Tibial nerve (tissue), 4 donors: ENCODE measurements around the gene SCG5. TPM values are rescaled to one million over a fixed set of nuclear protein-coding genes. Genes with fewer than 3 reads are reported as not detected.

Source experiments
- DNase-seq, 2 donors: peaks; one replicate each; pipeline ENCODE4 v3.0.0-alpha.2; 2019; ENCODE audit warnings: low spot score in 2 of 2
- H3K27ac ChIP-seq, 4 donors: fragments of 200-600 bp; sonication (generic) in 3 of 4; one replicate each; pipeline ENCODE4 v1.5.1; 2017 to 2019; ENCODE audit warnings: mild to moderate bottlenecking in 1 of 4
- H3K27me3 ChIP-seq, 2 donors: fragments of 200-600 bp; sonication (generic) in 1 of 2; one replicate each; pipeline versions ENCODE4 v1.5.1 to v1.6.0; 2017 to 2019
- H3K36me3 ChIP-seq, 3 donors: fragments of 200-600 bp; sonication (generic); one replicate each; pipeline ENCODE4 v1.5.1; 2018 to 2019
- H3K4me1 ChIP-seq, 4 donors: fragments of 200-600 bp; sonication (generic) in 3 of 4; one replicate each; pipeline ENCODE4 v1.5.1; 2017 to 2019
- H3K4me3 ChIP-seq, 4 donors: fragments of 200-600 bp; sonication (generic) in 3 of 4; one replicate each; pipeline ENCODE4 v1.5.1; 2017 to 2019; ENCODE audit warnings: mild to moderate bottlenecking in 1 of 4, moderate library complexity in 1 of 4
- H3K9me3 ChIP-seq, 4 donors: fragments of 200-600 bp; sonication (generic) in 3 of 4; one replicate each; pipeline ENCODE4 v1.5.1; 2017 to 2019
- EP300 ChIP-seq, 2 donors: sonication (generic); formaldehyde crosslinking; IDR thresholded peaks; one replicate each; pipeline ENCODE4 v1.6.1; 2017; ENCODE audit warnings: antibody characterized with exemption in 2 of 2, mild to moderate bottlenecking in 1 of 2
- POLR2A ChIP-seq, 2 donors: fragments of 450-650 bp; IDR thresholded peaks; one replicate each; pipeline ENCODE4 v1.6.1; 2017; ENCODE audit warnings: antibody characterized with exemption in 2 of 2, mild to moderate bottlenecking in 2 of 2, moderate library complexity in 2 of 2
- WGBS, 2 donors: methylation state at CpG; one replicate each; pipeline ENCODE4 v1.1.5; 2018; 5-methylcytosine and 5-hydroxymethylcytosine counted together
- total RNA-seq, 4 donors: library from RNA; depleted of rRNA; stranded (reverse); fragments of >200 nt; gene quantifications; one replicate each; pipeline ENCODE4 v1.1.0, GENCODE V29; 2016
- TF ChIP-seq, protein P1 (sequence below), 5 experiments: fragments of 200-600 bp in 3 of 5; fragments of 450-650 bp in 2 of 5; sonication (generic) in 3 of 5; IDR thresholded peaks; one replicate each; pipeline ENCODE4 v1.5.1; 2016 to 2019; ENCODE audit warnings: antibody characterized with exemption in 5 of 5, mild to moderate bottlenecking in 3 of 5, moderate library complexity in 2 of 5

The SCG5 gene
- total RNA-seq, 4 donors from 2014 or later: 0.44 to 0.90 TPM; not detected in 2

DNA sequence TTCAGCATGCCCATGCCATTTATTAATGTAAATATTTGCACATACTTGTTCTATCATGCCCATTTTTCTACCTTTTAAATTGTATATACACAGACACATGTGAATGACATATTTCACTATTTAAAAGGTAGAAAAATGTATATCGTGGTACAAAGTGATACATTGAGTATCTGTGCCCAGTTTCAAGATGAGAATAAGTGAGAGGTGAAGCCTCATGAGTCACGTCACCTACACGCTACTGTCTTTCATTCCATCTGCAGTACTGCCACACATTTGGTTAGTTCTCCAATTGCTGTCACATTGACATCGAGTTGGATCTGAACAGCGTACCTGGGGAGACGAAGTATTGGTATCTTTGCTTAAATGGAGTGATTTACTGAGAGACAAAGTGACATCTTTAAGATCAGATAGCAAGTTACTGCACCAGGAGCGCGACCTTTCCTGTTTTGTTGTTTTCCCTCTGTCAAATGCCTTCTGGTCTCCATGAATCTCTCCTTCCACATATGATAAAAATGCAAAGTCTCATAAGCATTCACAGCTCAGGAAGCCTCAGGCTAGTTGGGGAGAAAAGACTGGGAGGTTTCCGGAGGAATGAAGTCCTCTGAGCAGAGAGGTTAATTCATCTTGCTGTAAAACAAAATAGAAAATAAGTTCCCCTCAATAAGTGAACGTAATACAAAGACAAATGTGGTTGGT lies 88.3 kb downstream of the SCG5 start:
- Histone ChIP-seq H3K27ac (no peak overlapping the region), H3K36me3 (no peaks in the 10 kb centered on the region), H3K27me3 (no peaks in the 10 kb centered on the region), H3K4me3 (no peak overlapping the region), H3K9me3 (peaks cover 0 to 5% (median 1%) of the 10 kb centered on the region in 4 donors), H3K4me1 (no peaks in the 10 kb centered on the region)
- TF ChIP-seq EP300 (IDR thresholded peaks at IDR 0.05) (no peak), POLR2A (IDR thresholded peaks at IDR 0.05) (no peak)
- TF ChIP-seq, protein P1, sequence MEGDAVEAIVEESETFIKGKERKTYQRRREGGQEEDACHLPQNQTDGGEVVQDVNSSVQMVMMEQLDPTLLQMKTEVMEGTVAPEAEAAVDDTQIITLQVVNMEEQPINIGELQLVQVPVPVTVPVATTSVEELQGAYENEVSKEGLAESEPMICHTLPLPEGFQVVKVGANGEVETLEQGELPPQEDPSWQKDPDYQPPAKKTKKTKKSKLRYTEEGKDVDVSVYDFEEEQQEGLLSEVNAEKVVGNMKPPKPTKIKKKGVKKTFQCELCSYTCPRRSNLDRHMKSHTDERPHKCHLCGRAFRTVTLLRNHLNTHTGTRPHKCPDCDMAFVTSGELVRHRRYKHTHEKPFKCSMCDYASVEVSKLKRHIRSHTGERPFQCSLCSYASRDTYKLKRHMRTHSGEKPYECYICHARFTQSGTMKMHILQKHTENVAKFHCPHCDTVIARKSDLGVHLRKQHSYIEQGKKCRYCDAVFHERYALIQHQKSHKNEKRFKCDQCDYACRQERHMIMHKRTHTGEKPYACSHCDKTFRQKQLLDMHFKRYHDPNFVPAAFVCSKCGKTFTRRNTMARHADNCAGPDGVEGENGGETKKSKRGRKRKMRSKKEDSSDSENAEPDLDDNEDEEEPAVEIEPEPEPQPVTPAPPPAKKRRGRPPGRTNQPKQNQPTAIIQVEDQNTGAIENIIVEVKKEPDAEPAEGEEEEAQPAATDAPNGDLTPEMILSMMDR (IDR thresholded peaks at IDR 0.05): no peak
- 82 to 87% methylated on average over 10 of the region's 10 CpGs for WGBS, 2 donors
- DNase-seq: no peak

DNA sequence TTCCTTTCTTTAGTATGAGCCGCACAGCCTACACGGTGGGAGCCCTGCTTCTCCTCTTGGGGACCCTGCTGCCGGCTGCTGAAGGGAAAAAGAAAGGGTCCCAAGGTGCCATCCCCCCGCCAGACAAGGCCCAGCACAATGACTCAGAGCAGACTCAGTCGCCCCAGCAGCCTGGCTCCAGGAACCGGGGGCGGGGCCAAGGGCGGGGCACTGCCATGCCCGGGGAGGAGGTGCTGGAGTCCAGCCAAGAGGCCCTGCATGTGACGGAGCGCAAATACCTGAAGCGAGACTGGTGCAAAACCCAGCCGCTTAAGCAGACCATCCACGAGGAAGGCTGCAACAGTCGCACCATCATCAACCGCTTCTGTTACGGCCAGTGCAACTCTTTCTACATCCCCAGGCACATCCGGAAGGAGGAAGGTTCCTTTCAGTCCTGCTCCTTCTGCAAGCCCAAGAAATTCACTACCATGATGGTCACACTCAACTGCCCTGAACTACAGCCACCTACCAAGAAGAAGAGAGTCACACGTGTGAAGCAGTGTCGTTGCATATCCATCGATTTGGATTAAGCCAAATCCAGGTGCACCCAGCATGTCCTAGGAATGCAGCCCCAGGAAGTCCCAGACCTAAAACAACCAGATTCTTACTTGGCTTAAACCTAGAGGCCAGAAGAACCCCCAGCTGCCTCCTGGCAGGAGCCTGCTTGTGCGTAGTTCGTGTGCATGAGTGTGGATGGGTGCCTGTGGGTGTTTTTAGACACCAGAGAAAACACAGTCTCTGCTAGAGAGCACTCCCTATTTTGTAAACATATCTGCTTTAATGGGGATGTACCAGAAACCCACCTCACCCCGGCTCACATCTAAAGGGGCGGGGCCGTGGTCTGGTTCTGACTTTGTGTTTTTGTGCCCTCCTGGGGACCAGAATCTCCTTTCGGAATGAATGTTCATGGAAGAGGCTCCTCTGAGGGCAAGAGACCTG lies 89.5 kb downstream of the SCG5 start:
- no peak for DNase-seq
- Histone ChIP-seq H3K9me3 (peaks cover 0 to 3% (median 1%) of the 10 kb centered on the region in 4 donors), H3K4me1 (no peaks in the 10 kb centered on the region), H3K4me3 (no peak overlapping the region), H3K27ac (no peak overlapping the region), H3K36me3 (no peaks in the 10 kb centered on the region), H3K27me3 (no peaks in the 10 kb centered on the region)
- TF ChIP-seq, protein P1 (IDR thresholded peaks at IDR 0.05): no peak
- TF ChIP-seq EP300 (IDR thresholded peaks at IDR 0.05) (no peak), POLR2A (IDR thresholded peaks at IDR 0.05) (no peak)
- 56 to 57% methylated on average over 27 of the region's 27 CpGs for WGBS, 2 donors

DNA sequence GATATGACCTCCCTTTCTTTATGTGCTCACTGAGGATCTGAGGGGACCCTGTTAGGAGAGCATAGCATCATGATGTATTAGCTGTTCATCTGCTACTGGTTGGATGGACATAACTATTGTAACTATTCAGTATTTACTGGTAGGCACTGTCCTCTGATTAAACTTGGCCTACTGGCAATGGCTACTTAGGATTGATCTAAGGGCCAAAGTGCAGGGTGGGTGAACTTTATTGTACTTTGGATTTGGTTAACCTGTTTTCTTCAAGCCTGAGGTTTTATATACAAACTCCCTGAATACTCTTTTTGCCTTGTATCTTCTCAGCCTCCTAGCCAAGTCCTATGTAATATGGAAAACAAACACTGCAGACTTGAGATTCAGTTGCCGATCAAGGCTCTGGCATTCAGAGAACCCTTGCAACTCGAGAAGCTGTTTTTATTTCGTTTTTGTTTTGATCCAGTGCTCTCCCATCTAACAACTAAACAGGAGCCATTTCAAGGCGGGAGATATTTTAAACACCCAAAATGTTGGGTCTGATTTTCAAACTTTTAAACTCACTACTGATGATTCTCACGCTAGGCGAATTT lies 91.2 kb downstream of the SCG5 start:
- no peak overlapping the region for H3K27ac ChIP-seq
- H3K27me3 ChIP-seq: no peaks in the 10 kb centered on the region
- no peaks in the 10 kb centered on the region for H3K4me1 ChIP-seq
- no peaks in the 10 kb centered on the region for H3K36me3 ChIP-seq
- H3K4me3 ChIP-seq: no peak overlapping the region
- H3K9me3 ChIP-seq: peaks cover 0 to 3% (median 0%) of the 10 kb centered on the region in 4 donors
- no peak for DNase-seq
- 81% methylated on average over 6 of the region's 6 CpGs for WGBS, 2 donors
- TF ChIP-seq EP300 (IDR thresholded peaks at IDR 0.05): no peak
- no peak for TF ChIP-seq POLR2A (IDR thresholded peaks at IDR 0.05)
- TF ChIP-seq, protein P1 (IDR thresholded peaks at IDR 0.05): no peak

GRCh38 chr15:32733281-32733680 lies 91.8 kb downstream of the SCG5 start:
- no peaks in the 10 kb centered on the region for H3K9me3 ChIP-seq
- no peaks in the 10 kb centered on the region for H3K36me3 ChIP-seq
- no peak for DNase-seq
- no peaks in the 10 kb centered on the region for H3K4me1 ChIP-seq
- TF ChIP-seq EP300 (IDR thresholded peaks at IDR 0.05) (no peak), POLR2A (IDR thresholded peaks at IDR 0.05) (no peak)
- TF ChIP-seq, protein P1 (IDR thresholded peaks at IDR 0.05): no peak
- H3K27ac ChIP-seq: no peak overlapping the region
- no peaks in the 10 kb centered on the region for H3K27me3 ChIP-seq
- no peak overlapping the region for H3K4me3 ChIP-seq
- WGBS, 2 donors: 52 to 56% methylated on average over 3 of the region's 3 CpGs
